NCI-H2196 (cell line): Measurements from ENCODE around the gene PCED1A.

ENCODE experiments used
- DNase-seq: peaks from one replicate; lab custom pipeline; 2025; ENCODE audit not compliant: unreplicated experiment; lab: John Stamatoyannopoulos, UW

Gene PCED1A

DNA sequence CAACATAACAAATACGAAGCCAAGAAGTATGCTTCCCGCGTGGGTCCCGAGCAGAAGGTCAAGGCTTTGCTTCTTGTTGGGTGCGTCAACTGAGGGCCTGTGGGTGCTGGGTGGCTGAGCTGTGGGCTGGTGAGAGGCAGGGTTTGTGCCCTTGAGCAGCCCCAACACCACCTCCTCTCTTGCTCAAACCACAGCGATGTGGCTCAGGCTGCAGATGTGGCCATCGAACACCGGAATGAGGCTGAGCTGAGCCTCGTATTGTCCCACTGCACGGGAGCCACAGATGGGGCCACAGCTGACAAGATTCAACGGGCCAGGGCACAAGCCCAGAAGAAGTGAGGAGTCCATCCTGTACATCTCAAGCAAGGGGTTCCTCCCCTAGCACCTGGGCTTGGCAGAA, 25.8 kb upstream of the PCED1A start:
- DNase-seq, result no peak

GRCh38 chr20:2865630-2866029, 25.2 kb upstream of the PCED1A start:
- DNase-seq, result no peak

GRCh38 chr20:2865101-2865500, 24.6 kb upstream of the PCED1A start:
- DNase-seq, result no peak

- DNase-seq, result no peak
Observed at GRCh38 chr20:2864626-2865025, 24.2 kb upstream of the PCED1A start.

DNA sequence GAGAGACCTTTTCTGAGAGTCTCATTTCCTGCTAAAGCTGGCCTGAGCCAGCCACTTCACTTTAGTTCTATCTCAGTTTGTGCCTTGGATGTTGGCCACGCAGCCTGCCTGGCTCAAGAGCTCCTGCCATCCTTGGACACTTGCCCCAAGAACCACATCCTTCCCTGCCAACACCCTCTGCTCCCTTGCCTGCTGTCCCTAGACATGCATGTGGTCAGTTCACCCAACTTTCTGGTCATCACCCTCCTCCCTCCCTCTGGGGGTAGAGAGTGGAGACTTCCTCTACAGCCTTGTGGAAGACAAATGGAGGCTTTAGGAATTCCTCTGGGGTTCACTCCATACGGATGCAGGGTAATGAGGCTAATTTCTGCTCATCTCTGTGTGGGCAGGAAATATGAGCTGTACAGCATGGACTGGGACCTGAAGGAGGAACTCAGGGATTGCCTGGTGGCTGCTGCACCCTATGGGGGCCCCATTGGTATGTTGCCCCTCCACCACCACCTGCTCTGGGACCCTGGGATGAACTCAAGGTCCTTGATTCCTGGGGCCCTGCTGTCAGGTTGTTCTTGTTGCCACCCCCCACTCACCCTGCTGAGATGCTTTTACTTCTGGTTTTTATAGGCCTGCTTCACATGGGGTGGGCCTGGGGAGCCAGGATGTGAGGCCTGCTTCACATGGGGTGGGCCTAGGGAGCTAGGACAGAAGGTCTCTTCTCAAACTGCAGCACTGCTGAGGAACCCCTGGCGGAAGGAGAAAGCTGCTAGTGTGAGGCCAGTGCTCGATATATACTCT, 19.1 kb upstream of the PCED1A start:
- DNase-seq, result peak; percentile 41

DNA sequence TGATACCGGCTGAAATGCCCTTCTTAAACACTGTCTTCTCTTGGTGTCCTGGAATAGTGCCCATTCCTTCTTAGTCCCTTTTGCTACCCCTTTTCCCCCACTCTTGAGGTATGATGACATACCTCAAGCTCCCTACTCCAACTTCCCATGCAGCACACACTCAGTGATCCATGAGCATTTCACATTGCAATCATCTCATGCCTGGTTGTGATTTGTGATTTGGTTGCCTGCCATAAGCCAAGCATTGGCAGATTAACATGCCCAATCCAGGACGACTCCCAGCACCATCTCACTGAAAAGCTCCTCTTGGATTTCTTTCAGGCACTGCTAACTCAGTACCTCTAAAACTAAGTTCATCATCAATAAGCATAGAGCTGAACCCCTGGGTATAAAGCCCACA, 18.1 kb upstream of the PCED1A start:
- DNase-seq, result no peak

- DNase-seq, result no peak
Observed at GRCh38 chr20:2851086-2851485, 10.6 kb upstream of the PCED1A start.

GRCh38 chr20:2849529-2849928, 9.1 kb upstream of the PCED1A start:
- no peak for DNase-seq

DNA sequence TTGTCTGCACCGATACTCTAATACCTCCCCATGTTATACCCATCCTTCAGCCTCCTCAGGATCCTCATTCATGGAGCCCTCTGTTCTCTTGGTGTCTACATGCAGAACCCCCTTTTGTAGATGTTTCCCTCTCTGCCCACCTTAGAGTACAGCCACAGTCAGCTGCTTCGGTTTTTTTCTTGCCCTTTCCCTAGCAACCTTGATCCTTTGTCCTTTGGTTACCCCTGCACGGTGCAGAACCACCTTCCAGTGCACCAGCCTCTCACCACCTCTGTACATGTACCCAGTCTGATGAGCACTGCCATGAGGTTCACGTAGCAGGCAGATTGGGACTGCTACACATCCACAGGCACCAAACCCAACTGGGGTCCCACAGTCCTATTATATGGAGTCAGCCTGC, 7.3 kb upstream of the PCED1A start:
- DNase-seq, result no peak

- DNase-seq, result no peak
Observed at GRCh38 chr20:2846698-2847097, 6.2 kb upstream of the PCED1A start.

GRCh38 chr20:2845607-2846006, 5.2 kb upstream of the PCED1A start:
- no peak for DNase-seq

DNA sequence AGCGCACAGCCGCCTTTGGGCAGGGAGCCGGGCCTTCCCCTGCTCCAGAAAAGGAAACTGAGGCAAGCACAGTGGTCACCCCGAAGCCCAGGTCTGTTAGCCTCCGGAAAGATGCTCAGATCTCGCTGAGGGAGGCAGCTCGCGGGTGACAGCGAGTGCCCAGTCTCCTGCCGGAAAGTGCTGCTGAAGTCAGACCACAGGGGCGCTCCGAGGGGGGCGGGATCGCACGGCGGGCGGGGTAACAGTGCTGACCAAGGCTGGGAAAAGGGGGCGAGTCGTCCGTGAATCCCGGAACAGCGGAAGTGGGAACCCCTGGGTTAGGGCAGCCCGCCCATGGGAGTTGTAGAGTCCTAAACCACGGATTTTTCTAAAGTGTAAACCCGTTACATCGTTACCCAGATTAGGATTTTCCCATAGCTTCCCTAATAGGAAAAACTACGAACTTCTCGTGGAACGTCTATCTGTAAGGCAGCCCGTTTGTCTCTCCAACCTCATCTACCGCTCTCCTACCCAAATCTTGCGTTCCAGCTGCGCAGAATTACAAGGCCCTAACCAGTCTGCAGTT, 594 bp upstream of the PCED1A start:
- peak; percentile 18 for DNase-seq

DNA sequence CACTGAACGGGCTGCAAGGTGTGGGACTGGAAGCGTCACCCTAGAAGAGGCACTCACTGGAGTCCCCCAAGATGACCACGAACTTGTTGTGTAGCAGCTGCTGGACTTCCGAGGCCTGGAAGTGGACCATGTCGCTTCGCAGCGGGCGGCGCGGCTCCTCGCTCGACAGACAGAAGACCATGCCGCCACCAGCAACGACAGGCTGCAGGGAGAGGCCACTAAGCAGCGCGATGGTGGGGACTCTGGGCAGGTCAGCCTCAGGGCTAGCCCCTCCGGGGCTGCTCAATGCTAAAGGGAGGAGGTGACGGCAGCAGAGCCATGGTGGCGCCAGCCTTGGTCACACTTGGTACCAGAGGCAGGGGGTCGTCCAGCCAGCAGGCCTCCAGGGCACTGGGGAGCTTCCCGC, 720 bp downstream of the PCED1A start:
- DNase-seq, result no peak

DNA sequence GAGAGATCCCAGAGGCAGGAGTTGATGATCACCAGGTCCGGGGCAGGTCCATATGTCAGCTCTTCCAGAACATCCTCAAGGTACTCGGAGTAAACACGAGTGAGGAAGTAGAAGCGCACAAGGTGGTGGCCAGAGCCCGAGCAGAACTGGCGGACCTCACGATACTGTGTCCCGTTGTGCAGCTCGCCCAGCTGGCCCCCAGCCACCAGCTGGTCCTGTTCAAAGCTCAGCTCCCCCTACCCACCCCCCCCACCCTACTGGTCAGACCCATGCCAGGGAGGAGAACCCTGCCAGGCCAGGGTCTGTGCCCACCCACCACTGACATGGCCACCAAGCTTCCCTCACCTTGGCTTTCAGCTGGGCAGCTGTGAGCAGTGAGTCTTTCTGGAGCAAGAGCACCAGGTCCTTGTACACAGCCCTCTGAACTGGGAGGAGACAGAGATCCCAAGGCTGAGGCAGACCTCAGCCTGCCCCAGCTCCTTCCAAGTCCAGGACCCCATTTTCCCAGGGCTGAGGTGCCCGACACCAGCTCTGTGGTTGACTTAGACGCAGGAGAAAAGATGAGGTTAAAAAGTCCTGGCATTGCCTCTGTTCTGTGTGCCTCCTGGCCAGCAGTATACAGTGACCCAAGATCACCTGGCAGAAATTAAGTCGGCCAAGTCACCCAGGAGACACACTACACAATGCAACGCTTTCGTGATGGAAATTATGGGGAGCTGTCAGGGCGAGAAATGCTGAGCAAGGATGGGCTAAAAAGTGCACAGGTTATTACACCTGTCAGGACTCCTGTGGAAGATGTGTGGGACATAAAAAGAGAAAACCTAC, 1.4 kb downstream of the PCED1A start:
- no peak for DNase-seq

- no peak for DNase-seq
Observed at GRCh38 chr20:2838170-2838797, 2.2 kb downstream of the PCED1A start.

- no peak for DNase-seq
Observed at GRCh38 chr20:2837221-2837960, 3.1 kb downstream of the PCED1A start.

DNA sequence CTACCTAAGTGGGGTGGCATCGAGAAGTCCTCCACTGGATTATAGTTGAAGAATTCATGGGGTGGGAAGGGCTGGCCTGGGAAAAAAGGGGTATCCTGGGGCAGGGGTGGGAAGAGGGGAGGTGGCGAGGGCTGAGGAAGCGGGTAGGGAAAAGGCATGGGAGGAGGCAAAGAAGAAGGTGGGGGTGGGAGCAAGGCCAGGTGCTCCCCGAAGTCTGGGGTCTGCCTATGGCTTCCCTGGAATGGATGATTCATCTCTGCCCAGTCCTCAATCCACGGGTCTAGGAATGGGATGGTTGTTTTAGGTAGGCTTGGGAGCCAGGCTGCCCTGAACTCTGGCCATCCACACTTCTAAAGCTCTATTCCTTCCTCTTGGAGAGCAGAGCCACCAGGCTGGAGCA, 4.4 kb downstream of the PCED1A start:
- DNase-seq, result no peak

DNA sequence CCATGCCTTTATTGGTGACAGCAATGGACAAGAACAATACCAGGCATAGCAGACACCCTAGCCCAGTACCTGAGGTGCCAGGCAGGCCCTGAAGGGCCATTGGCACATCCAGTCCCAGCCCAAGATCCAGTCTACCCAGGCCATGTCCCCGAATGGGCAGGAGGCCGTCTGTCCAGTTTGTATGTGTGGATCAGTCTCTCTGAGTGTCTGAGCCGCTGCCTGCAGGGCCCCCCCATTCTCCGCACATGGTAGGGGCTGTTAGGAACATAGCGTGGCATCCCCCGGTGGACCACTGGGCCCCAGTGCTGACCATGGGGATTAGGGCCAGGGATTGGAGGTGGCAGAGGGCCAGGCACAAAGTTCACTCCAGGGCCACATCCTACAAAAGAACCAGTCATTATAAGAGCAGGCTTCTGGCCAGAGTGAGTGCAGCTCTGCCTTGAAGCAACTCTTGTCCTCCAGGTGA, 5.1 kb downstream of the PCED1A start:
- DNase-seq, result no peak

- DNase-seq, result no peak
Observed at GRCh38 chr20:2834401-2835110, 5.9 kb downstream of the PCED1A start.

DNA sequence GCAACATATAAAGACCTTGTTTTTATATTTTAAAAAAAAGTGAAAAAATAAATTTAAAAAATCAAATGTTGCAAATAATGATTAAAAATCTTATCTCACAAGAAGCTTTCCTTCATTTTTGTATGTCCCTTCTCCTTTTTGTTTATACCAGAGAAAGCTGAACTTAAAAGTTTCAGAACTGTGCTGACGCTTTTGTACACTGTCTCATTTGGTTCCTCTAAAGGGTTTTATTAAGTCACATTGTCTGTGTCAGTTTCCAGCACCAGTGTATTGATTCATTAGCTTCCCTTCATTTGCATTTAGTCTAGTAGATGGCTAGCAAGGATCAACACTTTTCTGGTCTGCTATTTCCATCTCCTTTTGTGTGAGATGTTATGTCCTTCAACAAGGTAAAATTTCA, 6.7 kb downstream of the PCED1A start:
- DNase-seq, result no peak
